ENCODE results near the gene C16orf86.

C16orf86 gene

DNA sequence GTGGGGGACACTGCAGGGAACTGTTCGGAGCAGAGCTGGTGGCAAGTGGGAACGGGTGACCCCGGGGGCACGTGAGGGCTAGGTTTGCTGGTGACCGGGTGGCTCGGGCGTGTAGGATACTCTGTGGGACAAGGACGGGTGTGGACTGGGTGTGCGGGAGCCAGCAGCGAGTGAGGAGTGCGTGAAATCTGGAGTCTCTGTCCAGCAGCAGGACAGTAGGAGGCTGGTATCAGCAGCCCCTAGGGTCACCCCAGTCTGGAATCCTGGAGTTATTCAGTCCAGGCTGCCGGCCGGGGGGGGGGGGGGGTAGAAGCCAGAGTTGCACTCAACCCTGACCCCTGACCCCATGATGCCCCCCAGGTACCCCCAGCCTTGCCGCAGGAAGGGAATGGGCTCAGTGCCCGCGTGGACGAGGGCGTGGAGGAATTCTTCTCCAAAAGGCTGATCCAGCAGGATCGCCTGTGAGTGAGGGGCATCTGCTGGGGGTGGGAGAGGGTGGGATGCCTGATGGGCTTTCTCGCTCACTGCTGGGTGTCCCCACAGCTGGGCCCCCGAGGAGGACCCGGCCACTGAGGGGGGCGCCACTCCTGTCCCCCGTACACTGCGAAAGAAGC lies 12.7 kb upstream of the C16orf86 start:
- H3K27ac ChIP-seq (ENCODE audit: insufficient read depth, low read length, poor library complexity, severe bottlenecking), result no peak overlapping the region
- no peaks in the 10 kb centered on the region for H3K27me3 ChIP-seq (replicated peaks; ENCODE audit: control insufficient read depth, insufficient read depth, low read length, poor library complexity, severe bottlenecking)
- peaks cover 7% of the 10 kb centered on the region for H3K4me1 ChIP-seq (ENCODE audit: control insufficient read depth, insufficient read depth, low read length, poor library complexity, severe bottlenecking)
- no peak overlapping the region for H3K4me3 ChIP-seq (ENCODE audit: insufficient read depth, low read depth, low read length, poor library complexity, severe bottlenecking)
- peaks cover 79% of the 10 kb centered on the region for H3K36me3 ChIP-seq (ENCODE audit: control insufficient read depth, insufficient read depth, low read length)
- H3K9me3 ChIP-seq (ENCODE audit: control insufficient read depth, low read length), result no peaks in the 10 kb centered on the region
- DNase-seq, result no peak

GRCh38 chr16:67654403-67654911 lies 12.2 kb upstream of the C16orf86 start:
- Histone ChIP-seq H3K9me3 (ENCODE audit: control insufficient read depth, low read length) (no peaks in the 10 kb centered on the region), H3K4me1 (ENCODE audit: control insufficient read depth, insufficient read depth, low read length, poor library complexity, severe bottlenecking) (peaks cover 12% of the 10 kb centered on the region), H3K36me3 (ENCODE audit: control insufficient read depth, insufficient read depth, low read length) (peaks cover 73% of the 10 kb centered on the region), H3K4me3 (ENCODE audit: insufficient read depth, low read depth, low read length, poor library complexity, severe bottlenecking) (no peak overlapping the region), H3K27me3 (replicated peaks; ENCODE audit: control insufficient read depth, insufficient read depth, low read length, poor library complexity, severe bottlenecking) (no peaks in the 10 kb centered on the region), H3K27ac (ENCODE audit: insufficient read depth, low read length, poor library complexity, severe bottlenecking) (no peak overlapping the region)
- DNase-seq, result no peak

DNA sequence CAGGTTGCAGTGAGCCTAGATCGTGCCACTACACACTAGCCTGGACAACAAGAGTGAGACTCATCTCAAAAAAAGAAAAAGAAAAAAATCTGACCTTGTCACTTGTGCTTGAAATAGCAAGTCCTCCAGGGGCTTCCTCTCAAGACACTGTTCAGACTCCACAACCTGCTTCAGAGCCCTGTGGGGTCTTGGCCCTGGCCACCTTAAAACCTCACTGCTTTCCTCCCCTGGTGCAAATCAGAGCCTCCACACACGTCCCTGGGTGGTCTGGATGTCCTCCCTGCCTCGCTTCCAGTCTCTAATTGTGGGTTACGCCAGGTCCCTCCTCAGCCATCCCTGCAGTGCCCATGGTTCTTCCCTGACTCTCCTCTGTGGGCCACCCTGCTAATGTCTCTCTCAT lies 11.3 kb upstream of the C16orf86 start:
- peaks cover 16% of the 10 kb centered on the region for H3K4me1 ChIP-seq (ENCODE audit: control insufficient read depth, insufficient read depth, low read length, poor library complexity, severe bottlenecking)
- H3K27ac ChIP-seq (ENCODE audit: insufficient read depth, low read length, poor library complexity, severe bottlenecking), result no peak overlapping the region
- no peaks in the 10 kb centered on the region for H3K27me3 ChIP-seq (replicated peaks; ENCODE audit: control insufficient read depth, insufficient read depth, low read length, poor library complexity, severe bottlenecking)
- no peaks in the 10 kb centered on the region for H3K9me3 ChIP-seq (ENCODE audit: control insufficient read depth, low read length)
- H3K36me3 ChIP-seq (ENCODE audit: control insufficient read depth, insufficient read depth, low read length), result peaks cover 64% of the 10 kb centered on the region
- DNase-seq, result no peak
- no peak overlapping the region for H3K4me3 ChIP-seq (ENCODE audit: insufficient read depth, low read depth, low read length, poor library complexity, severe bottlenecking)

DNA sequence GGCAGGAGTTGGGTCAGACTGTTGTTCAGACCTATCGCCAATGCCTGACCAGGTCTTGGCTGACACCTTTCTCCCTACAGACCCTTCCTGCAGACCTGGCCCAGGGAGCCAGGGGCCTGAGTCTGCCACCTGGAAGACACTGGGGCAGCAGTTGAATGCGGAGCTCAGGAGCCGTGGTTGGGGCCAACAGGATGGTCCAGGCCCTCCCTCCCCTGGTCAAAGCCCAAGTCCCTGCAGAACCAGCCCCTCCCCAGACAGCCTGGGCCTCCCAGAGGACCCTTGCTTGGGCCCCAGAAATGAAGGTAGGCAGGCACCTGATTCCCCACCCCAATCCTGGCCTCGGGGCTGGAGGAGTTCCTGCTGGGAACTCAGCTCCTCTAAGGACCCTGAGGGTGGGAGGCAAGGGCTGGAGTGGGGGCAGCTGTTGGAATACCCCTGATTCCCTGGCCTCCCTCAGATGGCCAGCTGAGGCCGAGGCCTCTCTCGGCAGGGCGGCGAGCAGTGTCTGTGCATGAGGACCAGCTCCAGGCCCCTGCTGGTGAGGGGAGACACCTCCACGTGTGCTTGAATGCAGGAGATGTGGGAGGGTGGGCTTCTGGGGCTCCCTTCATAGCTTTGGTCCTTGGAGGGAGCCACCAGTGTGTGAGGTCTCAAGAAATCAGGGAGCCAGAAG lies 10.1 kb upstream of the C16orf86 start:
- no peak overlapping the region for H3K4me3 ChIP-seq (ENCODE audit: insufficient read depth, low read depth, low read length, poor library complexity, severe bottlenecking)
- H3K4me1 ChIP-seq (ENCODE audit: control insufficient read depth, insufficient read depth, low read length, poor library complexity, severe bottlenecking), result peaks cover 25% of the 10 kb centered on the region
- no peaks in the 10 kb centered on the region for H3K9me3 ChIP-seq (ENCODE audit: control insufficient read depth, low read length)
- no peak overlapping the region for H3K27ac ChIP-seq (ENCODE audit: insufficient read depth, low read length, poor library complexity, severe bottlenecking)
- no peaks in the 10 kb centered on the region for H3K27me3 ChIP-seq (replicated peaks; ENCODE audit: control insufficient read depth, insufficient read depth, low read length, poor library complexity, severe bottlenecking)
- peaks cover 53% of the 10 kb centered on the region for H3K36me3 ChIP-seq (ENCODE audit: control insufficient read depth, insufficient read depth, low read length)
- no peak for DNase-seq

GRCh38 chr16:67657017-67657608 lies 9.5 kb upstream of the C16orf86 start:
- no peaks in the 10 kb centered on the region for H3K27me3 ChIP-seq (replicated peaks; ENCODE audit: control insufficient read depth, insufficient read depth, low read length, poor library complexity, severe bottlenecking)
- peaks cover 47% of the 10 kb centered on the region for H3K36me3 ChIP-seq (ENCODE audit: control insufficient read depth, insufficient read depth, low read length)
- DNase-seq, result no peak
- H3K27ac ChIP-seq (ENCODE audit: insufficient read depth, low read length, poor library complexity, severe bottlenecking), result no peak overlapping the region
- no peaks in the 10 kb centered on the region for H3K9me3 ChIP-seq (ENCODE audit: control insufficient read depth, low read length)
- peaks cover 28% of the 10 kb centered on the region for H3K4me1 ChIP-seq (ENCODE audit: control insufficient read depth, insufficient read depth, low read length, poor library complexity, severe bottlenecking)
- no peak overlapping the region for H3K4me3 ChIP-seq (ENCODE audit: insufficient read depth, low read depth, low read length, poor library complexity, severe bottlenecking)

DNA sequence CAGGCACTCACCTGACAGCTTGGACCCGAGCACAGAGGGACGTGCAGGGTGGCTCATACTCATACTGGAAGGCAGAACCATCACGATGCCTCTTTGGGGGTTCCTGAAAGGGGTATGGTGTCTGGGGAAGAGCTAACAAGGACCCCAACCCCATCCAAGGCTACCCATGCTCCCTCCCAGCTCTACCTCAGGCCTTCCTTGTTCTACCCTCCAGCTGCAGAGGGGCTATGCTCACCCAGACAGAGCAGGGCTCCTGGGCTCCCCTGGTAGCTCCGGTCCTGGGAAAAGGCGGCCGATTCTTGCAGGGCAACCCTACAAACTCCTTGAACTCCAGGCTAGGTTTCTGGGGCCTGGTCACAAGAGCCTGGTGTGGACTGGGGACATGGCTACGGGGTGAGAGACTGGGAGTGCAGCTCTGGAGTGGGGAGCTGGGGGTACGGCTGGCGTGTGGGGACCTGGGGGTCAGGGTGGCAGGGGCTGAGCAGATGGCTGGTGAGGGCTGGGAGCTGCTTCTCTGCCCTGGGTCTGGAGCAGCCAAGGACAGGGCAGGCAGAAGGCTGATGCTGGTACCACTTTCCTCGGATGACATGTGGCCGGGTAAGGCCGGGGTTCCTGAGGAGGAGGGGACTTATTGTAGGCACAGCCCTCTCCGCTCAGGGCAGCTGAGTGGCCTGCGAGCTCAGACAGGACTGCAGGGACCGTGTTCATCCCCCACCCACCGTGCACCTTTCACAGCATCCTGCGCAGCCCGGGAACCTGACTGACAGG lies 8.7 kb upstream of the C16orf86 start:
- Histone ChIP-seq H3K9me3 (ENCODE audit: control insufficient read depth, low read length) (no peaks in the 10 kb centered on the region), H3K4me3 (ENCODE audit: insufficient read depth, low read depth, low read length, poor library complexity, severe bottlenecking) (no peak overlapping the region), H3K36me3 (ENCODE audit: control insufficient read depth, insufficient read depth, low read length) (peaks cover 44% of the 10 kb centered on the region), H3K27me3 (replicated peaks; ENCODE audit: control insufficient read depth, insufficient read depth, low read length, poor library complexity, severe bottlenecking) (no peaks in the 10 kb centered on the region), H3K27ac (ENCODE audit: insufficient read depth, low read length, poor library complexity, severe bottlenecking) (no peak overlapping the region), H3K4me1 (ENCODE audit: control insufficient read depth, insufficient read depth, low read length, poor library complexity, severe bottlenecking) (peaks cover 28% of the 10 kb centered on the region)
- no peak for DNase-seq

GRCh38 chr16:67658849-67659674 lies 7.6 kb upstream of the C16orf86 start:
- peak overlapping the region; percentile 88 for H3K4me3 ChIP-seq (ENCODE audit: insufficient read depth, low read depth, low read length, poor library complexity, severe bottlenecking)
- no peak for DNase-seq
- no peaks in the 10 kb centered on the region for H3K27me3 ChIP-seq (replicated peaks; ENCODE audit: control insufficient read depth, insufficient read depth, low read length, poor library complexity, severe bottlenecking)
- peak overlapping the region; percentile 93 for H3K27ac ChIP-seq (ENCODE audit: insufficient read depth, low read length, poor library complexity, severe bottlenecking)
- H3K9me3 ChIP-seq (ENCODE audit: control insufficient read depth, low read length), result no peaks in the 10 kb centered on the region
- H3K4me1 ChIP-seq (ENCODE audit: control insufficient read depth, insufficient read depth, low read length, poor library complexity, severe bottlenecking), result peaks cover 28% of the 10 kb centered on the region
- H3K36me3 ChIP-seq (ENCODE audit: control insufficient read depth, insufficient read depth, low read length), result peaks cover 40% of the 10 kb centered on the region

GRCh38 chr16:67659675-67660563 lies 6.7 kb upstream of the C16orf86 start, which contains the start of gene ACD:
Gene ACD (minus strand): TSS chr16:67660260. CDS start chr16:67660220, 40 bp downstream.
- Histone ChIP-seq H3K4me1 (ENCODE audit: control insufficient read depth, insufficient read depth, low read length, poor library complexity, severe bottlenecking) (peaks cover 28% of the 10 kb centered on the region), H3K36me3 (ENCODE audit: control insufficient read depth, insufficient read depth, low read length) (peaks cover 31% of the 10 kb centered on the region), H3K27ac (ENCODE audit: insufficient read depth, low read length, poor library complexity, severe bottlenecking) (peak within 1 kb of the TSS; percentile 93), H3K4me3 (ENCODE audit: insufficient read depth, low read depth, low read length, poor library complexity, severe bottlenecking) (peak within 1 kb of the TSS; percentile 88), H3K9me3 (ENCODE audit: control insufficient read depth, low read length) (no peaks in the 10 kb centered on the region), H3K27me3 (replicated peaks; ENCODE audit: control insufficient read depth, insufficient read depth, low read length, poor library complexity, severe bottlenecking) (no peaks in the 10 kb centered on the region)
- DNase-seq, result peak; percentile 84 to 90 (median 87)

Measured in effector memory CD4-positive, alpha-beta T cell (primary cell).